Natural killer cell (primary cell): ENCODE data around the gene SLC25A21. TPM values are rescaled to one million over a fixed set of nuclear protein-coding genes. Genes with fewer than 3 reads are reported as not detected.

ENCODE experiments used
- ATAC-seq, 3 donors: fragments of 150-1000 bp in 2 of 3; fragments of 200-7000 bp in 1 of 3; cut with Tn5 transposase; 1 replicate in 1 of 3; 2 replicates in 2 of 3; pipeline ENCODE4 v1.10.0; 2021; ENCODE audit warnings: mild to moderate bottlenecking in 2 of 3, moderate library complexity in 2 of 3
- DNase-seq, 2 donors: peaks; one replicate each; pipeline versions ENCODE4 v3.0.0 to v3.0.0-alpha.2; 2013 to 2021; ENCODE audit warnings: mixed read lengths in 1 of 2
- H3K27ac ChIP-seq: one replicate; pipeline ENCODE4 v1.5.1; 2013; ENCODE audit warnings: mild to moderate bottlenecking, low read length
- H3K27me3 ChIP-seq: one replicate; pipeline ENCODE4 v1.6.1; 2013; ENCODE audit warnings: low read length; ENCODE audit not compliant: control insufficient read depth, insufficient read depth
- H3K36me3 ChIP-seq: one replicate; pipeline ENCODE4 v1.6.1; 2013; ENCODE audit warnings: low read length; ENCODE audit not compliant: control insufficient read depth, insufficient read depth
- H3K4me1 ChIP-seq: one replicate; pipeline ENCODE4 v1.6.1; 2013; ENCODE audit warnings: low read length; ENCODE audit not compliant: control insufficient read depth, insufficient read depth
- H3K4me3 ChIP-seq: one replicate; pipeline ENCODE4 v1.5.1; 2013; ENCODE audit warnings: low read length
- H3K9me3 ChIP-seq: one replicate; pipeline ENCODE4 v1.6.1; 2013; ENCODE audit warnings: low read length; ENCODE audit not compliant: control insufficient read depth, insufficient read depth
- H3K27ac Mint-ChIP-seq, 2 donors: one replicate each; pipeline ENCODE4 v1.8.0; 2022; ENCODE audit warnings: mild to moderate bottlenecking in 2 of 2, mixed read lengths in 2 of 2, moderate library complexity in 1 of 2
- H3K27me3 Mint-ChIP-seq, 2 donors: one replicate each; pipeline ENCODE4 v1.8.0; 2022; ENCODE audit warnings: low read depth in 2 of 2, mixed read lengths in 2 of 2
- H3K36me3 Mint-ChIP-seq: one replicate; pipeline ENCODE4 v1.8.0; 2022; ENCODE audit warnings: mixed read lengths
- H3K4me1 Mint-ChIP-seq, 2 donors: one replicate each; pipeline ENCODE4 v1.8.0; 2022; ENCODE audit warnings: mixed read lengths in 2 of 2
- H3K4me3 Mint-ChIP-seq: one replicate; pipeline ENCODE4 v1.8.0; 2022; ENCODE audit warnings: mild to moderate bottlenecking, moderate library complexity, mixed read lengths
- H3K9me3 Mint-ChIP-seq, 2 donors: one replicate each; pipeline ENCODE4 v1.8.0; 2022; ENCODE audit warnings: mixed read lengths in 2 of 2
- WGBS: methylation state at CpG from one replicate; pipeline ENCODE4 v1.1.7; 2013; ENCODE audit warnings: missing lambda C conversion rate; ENCODE audit not compliant: insufficient coverage; 5-methylcytosine and 5-hydroxymethylcytosine counted together
- intact Hi-C: fragments of 100-400 bp; cut with micrococcal nuclease; formaldehyde crosslinking; loops from one replicate; pipeline ENCODE4 v1.14.2; 2022
- total RNA-seq, 4 donors: library from RNA; stranded (reverse); fragments of 120-200 nt in 1 of 4; gene quantifications; one replicate each; pipeline versions ENCODE4 v1.2.3 to v1.2.4, GENCODE V29; 2013 to 2022
- TF ChIP-seq, protein P1 (sequence below): fragments of 200-600 bp; IDR thresholded peaks from one replicate; pipeline ENCODE4 v1.8.0; 2022; ENCODE audit warnings: antibody characterized with exemption

Gene SLC25A21
- total RNA-seq, 3 donors from 2014 or later (not counting 1 experiment from before 2014, with no cell fraction given) = not detected

- Histone ChIP-seq H3K27me3 (no peaks in the 10 kb centered on the region), H3K9me3 (no peaks in the 10 kb centered on the region), H3K27ac (no peak overlapping the region), H3K36me3 (no peaks in the 10 kb centered on the region), H3K4me1 (no peaks in the 10 kb centered on the region), H3K4me3 (no peak overlapping the region)
- DNase-seq (no peak), ATAC-seq (no peak)
- H3K27ac Mint-ChIP-seq = no peak overlapping the region
- no peaks in the 10 kb centered on the region for H3K4me1 Mint-ChIP-seq
- 100% methylated on average over 2 of the region's 3 CpGs for WGBS
- TF ChIP-seq, protein P1, sequence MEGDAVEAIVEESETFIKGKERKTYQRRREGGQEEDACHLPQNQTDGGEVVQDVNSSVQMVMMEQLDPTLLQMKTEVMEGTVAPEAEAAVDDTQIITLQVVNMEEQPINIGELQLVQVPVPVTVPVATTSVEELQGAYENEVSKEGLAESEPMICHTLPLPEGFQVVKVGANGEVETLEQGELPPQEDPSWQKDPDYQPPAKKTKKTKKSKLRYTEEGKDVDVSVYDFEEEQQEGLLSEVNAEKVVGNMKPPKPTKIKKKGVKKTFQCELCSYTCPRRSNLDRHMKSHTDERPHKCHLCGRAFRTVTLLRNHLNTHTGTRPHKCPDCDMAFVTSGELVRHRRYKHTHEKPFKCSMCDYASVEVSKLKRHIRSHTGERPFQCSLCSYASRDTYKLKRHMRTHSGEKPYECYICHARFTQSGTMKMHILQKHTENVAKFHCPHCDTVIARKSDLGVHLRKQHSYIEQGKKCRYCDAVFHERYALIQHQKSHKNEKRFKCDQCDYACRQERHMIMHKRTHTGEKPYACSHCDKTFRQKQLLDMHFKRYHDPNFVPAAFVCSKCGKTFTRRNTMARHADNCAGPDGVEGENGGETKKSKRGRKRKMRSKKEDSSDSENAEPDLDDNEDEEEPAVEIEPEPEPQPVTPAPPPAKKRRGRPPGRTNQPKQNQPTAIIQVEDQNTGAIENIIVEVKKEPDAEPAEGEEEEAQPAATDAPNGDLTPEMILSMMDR = no peak
- H3K4me3 Mint-ChIP-seq = no peak overlapping the region
- H3K9me3 Mint-ChIP-seq = peaks cover 7% of the 10 kb centered on the region in 2 donors
- H3K27me3 Mint-ChIP-seq = no peaks in the 10 kb centered on the region
- intact Hi-C loops = no loop called here
- no peaks in the 10 kb centered on the region for H3K36me3 Mint-ChIP-seq
These were observed 58.4 kb downstream of the SLC25A21 start for GRCh38 chr14:37114002-37114401.

DNA sequence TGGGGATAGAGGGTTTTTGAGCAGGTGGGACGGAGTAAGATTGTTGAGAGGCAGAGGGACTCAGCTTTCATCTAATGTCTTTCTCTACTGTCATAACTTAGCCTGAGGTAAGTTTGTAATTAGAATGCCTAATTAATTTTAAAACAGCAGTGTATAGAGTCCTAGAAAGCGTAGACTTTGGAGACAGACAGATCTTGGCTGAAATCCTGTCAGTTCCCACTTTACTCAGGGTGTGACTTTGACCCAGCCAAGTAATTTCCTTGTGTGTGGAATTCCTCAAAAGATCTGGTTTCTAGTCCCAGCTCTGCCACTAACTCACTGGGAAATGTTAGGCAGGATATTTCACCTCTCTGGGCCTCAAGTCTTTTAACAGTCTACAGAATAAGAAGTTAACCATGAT, 74.3 kb downstream of the SLC25A21 start:
- no peak overlapping the region for H3K27ac Mint-ChIP-seq
- TF ChIP-seq, protein P1 = no peak
- H3K4me1 ChIP-seq = no peaks in the 10 kb centered on the region

DNA sequence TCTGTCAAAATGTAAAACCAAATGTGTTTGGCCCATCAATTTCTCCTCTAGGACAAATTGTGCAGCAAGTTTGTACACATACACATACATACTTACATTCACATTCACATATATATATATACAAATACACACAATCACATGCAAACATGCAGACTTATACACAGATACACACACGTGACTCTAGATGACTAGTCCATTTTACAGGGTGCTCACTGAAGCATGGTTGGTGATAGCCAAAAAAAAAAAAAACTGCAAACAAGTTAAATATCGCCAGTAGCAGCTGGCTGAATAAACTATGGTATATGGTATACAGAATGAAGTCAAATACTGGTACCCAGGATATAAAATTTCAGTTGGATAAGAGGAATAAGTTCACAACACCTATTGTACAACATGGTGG, 77.9 kb downstream of the SLC25A21 start:
- ATAC-seq = no peak
- DNase-seq = no peak
- H3K4me1 ChIP-seq = no peaks in the 10 kb centered on the region
- H3K4me3 ChIP-seq = no peak overlapping the region
- H3K27ac ChIP-seq = no peak overlapping the region
- 88% methylated on average over 2 of the region's 2 CpGs for WGBS
- Mint-ChIP-seq H3K9me3 (no peaks in the 10 kb centered on the region), H3K36me3 (no peaks in the 10 kb centered on the region), H3K4me3 (no peak overlapping the region), H3K4me1 (no peaks in the 10 kb centered on the region), H3K27me3 (no peaks in the 10 kb centered on the region), H3K27ac (no peak overlapping the region)
- no peaks in the 10 kb centered on the region for H3K9me3 ChIP-seq
- intact Hi-C loops = no loop called here
- H3K27me3 ChIP-seq = no peaks in the 10 kb centered on the region
- no peaks in the 10 kb centered on the region for H3K36me3 ChIP-seq
- TF ChIP-seq, protein P1 = no peak

More for the DNA sequence above, 74.3 kb downstream of the SLC25A21 start:
- Mint-ChIP-seq H3K36me3 (no peaks in the 10 kb centered on the region), H3K27me3 (no peaks in the 10 kb centered on the region), H3K9me3 (peaks cover 2 to 3% of the 10 kb centered on the region in 2 donors), H3K4me3 (no peak overlapping the region), H3K4me1 (no peaks in the 10 kb centered on the region)
- no peak for ATAC-seq
- Histone ChIP-seq H3K4me3 (no peak overlapping the region), H3K27me3 (no peaks in the 10 kb centered on the region), H3K27ac (no peak overlapping the region), H3K36me3 (no peaks in the 10 kb centered on the region), H3K9me3 (no peaks in the 10 kb centered on the region)
- WGBS = 100% methylated on average over 1 of the region's 2 CpGs
- no peak for DNase-seq
- intact Hi-C loops = no loop called here

GRCh38 chr14:37093364-37093763, 79.0 kb downstream of the SLC25A21 start:
- Mint-ChIP-seq H3K4me3 (no peak overlapping the region), H3K4me1 (no peaks in the 10 kb centered on the region), H3K27me3 (no peaks in the 10 kb centered on the region), H3K27ac (no peak overlapping the region), H3K36me3 (no peaks in the 10 kb centered on the region), H3K9me3 (no peaks in the 10 kb centered on the region)
- WGBS = 70% methylated on average over 2 of the region's 5 CpGs
- DNase-seq (no peak), ATAC-seq (no peak)
- H3K4me3 ChIP-seq = no peak overlapping the region
- H3K27me3 ChIP-seq = no peaks in the 10 kb centered on the region
- intact Hi-C loops = no loop called here
- TF ChIP-seq, protein P1 = no peak
- H3K4me1 ChIP-seq = no peaks in the 10 kb centered on the region
- no peaks in the 10 kb centered on the region for H3K36me3 ChIP-seq
- no peak overlapping the region for H3K27ac ChIP-seq
- H3K9me3 ChIP-seq = no peaks in the 10 kb centered on the region
